Metanephros (tissue), 2 donors: ENCODE results near the gene AGPAT1. TPM values are rescaled to one million over a fixed set of nuclear protein-coding genes. Genes with fewer than 3 reads are reported as not detected.

Source experiments
- small RNA-seq: library from RNA; depleted of rRNA; stranded (forward); fragments of <200 nt; gene quantifications from one replicate; pipeline ENCODE3, GENCODE V24; 2014; ENCODE audit warnings: low replicate concordance
- total RNA-seq: library from RNA; depleted of rRNA; stranded (reverse); fragments of >200 nt; gene quantifications from one replicate; pipeline ENCODE4 v1.2.3, GENCODE V29; 2014

AGPAT1 gene
- total RNA-seq: 29.7 TPM

DNA sequence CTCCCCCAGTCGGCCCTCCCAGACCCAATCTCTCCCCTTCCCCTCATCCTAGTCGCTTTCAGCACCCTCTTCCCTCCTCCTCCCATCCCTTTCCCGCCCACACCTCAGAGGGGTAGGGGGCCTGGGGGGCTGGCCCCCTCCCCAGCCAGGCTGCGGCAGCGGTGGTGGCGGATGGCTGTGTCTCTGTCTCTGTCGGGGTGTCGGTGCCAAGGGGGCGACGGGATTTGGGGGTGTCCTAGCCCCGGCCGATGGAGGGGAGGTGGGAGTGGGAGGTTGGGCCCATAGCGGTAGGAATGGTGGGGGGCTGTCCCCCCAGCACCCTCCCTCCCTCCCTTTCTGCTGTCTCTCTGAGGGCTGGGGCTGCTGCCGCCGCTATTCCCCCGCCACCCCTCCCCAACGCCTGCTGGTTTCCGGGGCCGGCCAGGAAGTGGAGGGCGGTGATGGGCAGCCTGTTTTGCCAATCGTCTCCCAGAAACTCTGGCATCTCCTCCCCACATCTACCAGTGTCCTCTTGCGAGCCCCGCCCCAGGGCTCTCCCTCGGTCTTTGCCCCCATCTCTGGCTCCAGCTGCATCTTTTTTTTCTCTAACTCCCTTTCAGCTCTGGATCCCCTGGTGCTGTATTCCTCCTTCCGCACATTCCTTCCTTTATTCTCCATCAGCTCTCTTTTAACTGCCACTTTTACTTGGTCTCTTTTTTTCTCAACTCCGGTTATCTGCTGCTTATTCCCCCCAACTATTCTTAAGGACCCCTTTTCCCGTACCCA, at the start of gene AGPAT1:
Gene AGPAT1, minus strand, starts transcription at position 374 of the 765 bp plus-strand sequence. CDS start 4,588 bp downstream, outside the sequence.

DNA sequence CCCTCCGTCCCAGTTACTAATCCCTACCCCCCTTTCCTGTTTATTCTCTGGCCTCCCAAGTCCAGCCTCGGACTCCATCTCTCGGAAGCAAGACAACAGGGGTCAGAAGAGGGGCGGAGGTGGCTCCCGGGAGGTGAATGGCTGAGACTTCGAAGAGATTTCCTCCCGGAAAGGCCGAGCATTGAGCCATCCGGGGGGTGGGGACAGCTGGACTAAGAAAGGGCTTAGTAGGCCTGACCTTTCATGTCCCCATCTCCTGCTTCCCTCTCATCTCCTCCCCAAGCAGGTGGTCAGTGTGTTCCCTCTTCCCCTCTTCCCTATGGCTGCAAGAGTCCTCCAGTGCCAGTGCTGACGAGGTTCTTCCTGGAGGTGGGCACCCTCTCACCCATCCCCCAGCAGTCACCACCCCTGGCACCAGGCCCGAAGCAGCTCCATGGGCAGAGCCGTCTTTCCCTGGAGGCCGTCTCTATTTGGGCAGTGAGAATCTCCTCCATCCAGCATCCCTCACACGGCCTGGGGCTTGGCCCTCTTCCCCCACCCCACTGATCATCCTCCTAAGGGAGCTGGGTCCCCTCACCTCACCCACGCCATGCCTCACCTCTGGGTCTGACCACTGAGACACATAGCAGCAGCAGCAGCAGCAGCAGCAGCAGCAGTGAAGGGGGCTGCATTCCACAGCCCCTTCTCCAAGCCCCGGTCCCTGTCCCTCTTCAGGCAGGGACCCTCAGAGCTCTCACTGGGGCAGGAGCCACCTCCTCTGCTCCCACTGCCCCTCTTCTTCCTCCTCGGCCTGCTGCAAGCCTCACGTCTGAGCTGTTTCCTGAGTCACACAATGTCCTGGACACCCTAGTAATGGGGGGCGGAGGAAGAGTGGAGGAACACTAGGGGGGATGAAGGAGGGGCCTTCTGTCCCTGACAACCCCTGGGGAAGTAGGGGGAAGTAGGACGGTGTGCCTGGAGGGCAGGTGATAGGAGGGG, 47.7 kb upstream of the AGPAT1 start, which contains the start of gene NOTCH4:
Gene NOTCH4, minus strand, starts transcription at position 810 of the 978 bp plus-strand sequence. Its CDS starts 139 bp downstream, at position 671.

GRCh38 chr6:32192608-32193039, 16.7 kb upstream of the AGPAT1 start, which contains the start of gene GPSM3:
Gene GPSM3 (minus strand): TSS chr6:32192643. CDS start chr6:32192513, 130 bp downstream.

GRCh38 chr6:32190054-32190851, 14.4 kb upstream of the AGPAT1 start, which contains the start of gene PBX2:
Gene PBX2 (minus strand): TSS chr6:32190202. CDS start chr6:32189915, 287 bp downstream.

DNA sequence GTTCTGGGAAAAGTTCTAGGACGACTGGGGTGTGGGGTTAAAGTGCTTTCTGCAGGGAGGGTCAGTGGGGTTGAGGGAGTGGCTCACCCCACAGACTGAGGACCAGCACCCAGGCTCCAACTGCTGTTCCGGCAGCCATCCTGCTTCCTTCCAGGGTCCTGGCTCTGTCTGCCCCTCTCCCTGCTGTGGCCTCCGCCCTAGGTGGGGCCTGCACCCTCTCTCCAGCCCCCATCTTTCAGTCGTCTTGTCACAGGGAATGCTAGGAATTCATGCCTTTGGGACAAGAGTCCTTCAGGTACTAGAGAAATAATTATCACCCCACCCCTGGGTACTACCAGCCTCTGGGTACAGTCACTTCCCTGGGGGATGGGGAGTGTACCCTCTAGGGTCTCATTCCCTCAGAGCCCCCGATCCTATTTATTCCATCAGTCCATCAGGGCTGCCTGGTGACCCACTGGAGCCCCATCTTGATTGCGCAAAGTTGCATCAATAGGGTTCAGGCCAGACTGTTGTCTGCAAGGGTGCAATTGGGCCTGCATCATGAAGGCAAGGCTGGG, 8.3 kb upstream of the AGPAT1 start, which contains the start of gene AGER:
Gene AGER, minus strand, starts transcription at position 170 of the 557 bp plus-strand sequence. Its CDS starts 31 bp downstream, at position 139.

GRCh38 chr6:32177788-32178546, 2.1 kb upstream of the AGPAT1 start, which contains the start of gene RNF5:
Gene RNF5 (plus strand): TSS chr6:32178405. CDS start chr6:32178512, 107 bp downstream.

DNA sequence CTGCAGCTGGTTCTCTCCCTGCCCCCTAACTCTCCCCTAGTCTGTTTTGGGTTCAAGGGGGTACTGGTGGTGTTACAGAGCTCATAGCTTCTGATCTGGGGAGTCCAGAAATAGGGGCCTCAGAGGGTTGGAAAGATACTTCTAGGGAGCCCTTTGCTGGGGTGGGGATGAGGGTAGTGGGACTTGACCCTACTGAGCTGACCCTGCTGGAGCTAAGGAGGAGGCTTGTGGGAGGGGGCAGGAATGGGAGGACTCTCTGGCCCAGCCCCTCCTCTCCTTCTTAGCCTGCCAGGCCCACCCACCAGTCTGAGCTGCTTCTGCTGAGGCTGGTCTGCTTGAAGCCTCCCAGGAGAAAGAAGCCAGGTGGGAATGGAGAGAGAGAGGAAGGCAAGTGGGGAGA, 11.6 kb downstream of the AGPAT1 start, which contains the start of gene EGFL8:
Gene EGFL8, plus strand, starts transcription at position 301 of the 400 bp plus-strand sequence. CDS start 1,571 bp downstream, outside the sequence.

DNA sequence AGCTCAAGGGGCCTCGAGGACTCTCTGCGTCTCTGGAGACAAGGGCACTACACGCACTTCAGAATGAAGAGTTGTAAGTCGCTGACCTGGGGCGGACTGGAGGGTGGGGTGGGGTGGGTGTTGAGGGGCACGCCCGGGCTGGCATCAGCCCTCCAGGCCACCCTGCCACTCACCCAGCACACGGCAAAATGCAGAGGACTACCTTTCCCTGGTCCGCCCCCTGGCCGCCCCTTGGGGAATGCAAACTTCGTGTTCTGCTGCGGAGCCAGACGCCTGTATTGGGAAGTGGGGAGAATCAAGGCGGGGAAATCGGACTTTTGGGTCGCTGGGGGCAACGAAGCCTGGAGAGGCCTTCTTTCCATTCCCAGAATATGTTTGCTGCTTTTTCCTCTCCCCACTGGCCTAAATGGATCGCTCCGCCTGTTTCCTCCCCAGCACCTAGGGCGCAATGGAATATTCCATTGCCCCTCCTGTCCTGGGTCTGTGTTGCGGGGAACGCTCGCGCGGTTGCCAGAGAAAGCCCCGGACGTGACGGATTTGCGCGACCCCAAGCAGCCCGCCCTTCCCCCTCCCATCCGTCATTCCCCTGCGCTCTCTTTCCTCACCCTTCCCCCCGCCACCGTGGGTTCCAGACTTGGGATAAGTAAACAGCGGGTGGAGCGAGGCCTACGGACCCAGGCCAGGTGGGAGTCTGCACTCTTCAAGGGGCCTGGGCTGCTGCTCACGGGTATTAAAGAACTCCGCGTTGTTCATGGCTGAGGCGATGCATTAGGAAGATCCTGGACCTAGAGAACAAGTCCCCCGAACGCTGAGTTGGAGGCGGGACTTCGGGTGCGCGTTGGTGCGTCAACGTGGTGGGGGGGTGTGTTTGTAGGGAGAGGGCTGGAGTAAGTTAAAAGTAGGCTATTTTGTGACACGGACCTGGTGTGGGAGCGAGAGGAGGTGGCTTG, 22.0 kb downstream of the AGPAT1 start, which contains the start of gene PPT2:
Gene PPT2, plus strand, starts transcription at position 578 of the 950 bp plus-strand sequence. CDS start 454 bp downstream, outside the sequence.

GRCh38 chr6:32151863-32152768, 23.8 kb downstream of the AGPAT1 start, which contains the start of gene PRRT1:
Gene PRRT1 (minus strand): TSS chr6:32151939. CDS start chr6:32151827, 112 bp downstream.

DNA sequence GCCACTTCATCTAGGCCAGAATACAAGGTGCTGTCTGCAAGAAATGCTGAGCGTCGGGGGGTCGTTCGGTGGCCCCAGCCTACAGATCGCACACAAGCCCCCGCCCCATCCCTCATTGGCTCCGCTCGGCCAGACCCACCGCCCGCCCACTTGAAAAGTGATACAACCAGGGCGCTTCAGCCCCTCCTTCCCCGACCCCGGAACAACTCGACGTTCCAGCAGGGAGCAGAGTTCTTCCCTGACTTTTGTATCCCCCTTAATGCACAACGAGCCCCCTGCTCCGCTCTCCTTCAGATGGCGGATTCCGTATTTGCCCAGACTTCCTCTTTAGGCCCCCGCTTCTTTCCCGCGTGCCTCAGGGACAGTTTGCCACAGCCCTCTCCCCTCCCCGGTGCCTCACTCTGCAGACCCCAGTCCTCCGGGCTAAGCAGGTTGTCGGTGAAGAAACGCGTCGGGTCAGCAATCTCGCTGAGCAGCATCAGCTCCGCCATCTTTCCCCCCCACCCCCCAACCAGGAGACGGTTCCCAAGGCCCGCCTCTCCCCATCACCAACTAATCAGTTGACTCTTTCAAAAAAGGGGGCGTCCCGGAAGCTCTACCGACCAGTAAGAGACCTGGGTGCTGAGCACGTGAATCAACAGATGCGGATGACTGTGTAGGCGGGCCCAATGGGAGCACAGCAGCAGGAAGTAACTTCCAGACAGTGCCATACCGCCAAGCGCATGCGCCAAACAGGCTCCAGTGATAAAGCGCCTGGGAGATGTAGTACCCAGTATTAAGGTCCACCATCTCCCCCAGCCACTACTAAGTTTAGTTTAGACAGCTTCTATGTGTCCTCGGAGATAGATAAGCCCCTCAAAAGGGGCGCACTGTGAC, 47.9 kb downstream of the AGPAT1 start, which contains the start of gene ATF6B:
Gene ATF6B, minus strand, starts transcription at position 530 of the 876 bp plus-strand sequence. Its CDS starts 39 bp downstream, at position 491.

Small RNA genes within 50 kb of the gene (small RNA-seq; reads per million reads assigned to genes)
- gene AL662884.1 (not detected), gene MIR6833 (not detected)

Other genes starting within 250 kb of the AGPAT1 start
- 7.1 TPM for gene C2, start 248.4 kb downstream of the AGPAT1 start, total RNA-seq
- gene CFB, start 230.0 kb downstream of the AGPAT1 start, total RNA-seq: 9.9 TPM
- 50.0 TPM for gene NELFE, start 217.1 kb downstream of the AGPAT1 start, total RNA-seq
- 53.5 TPM for gene SKIC2, start 216.9 kb downstream of the AGPAT1 start, total RNA-seq
- 20.1 TPM for gene DXO, start 203.9 kb downstream of the AGPAT1 start, total RNA-seq
- gene C4A, start 194.0 kb downstream of the AGPAT1 start, total RNA-seq: 48.4 TPM
- 45.4 TPM for gene C4B, start 161.3 kb downstream of the AGPAT1 start, total RNA-seq
- gene CYP21A2, start 137.7 kb downstream of the AGPAT1 start, total RNA-seq: 0.64 TPM
- gene TNXB, start 66.7 kb downstream of the AGPAT1 start, total RNA-seq: 52.8 TPM
- gene ATF6B, start 47.8 kb downstream of the AGPAT1 start, total RNA-seq: 49.8 TPM
- gene FKBPL, start 45.8 kb downstream of the AGPAT1 start, total RNA-seq: 4.4 TPM
- gene PRRT1, start 24.1 kb downstream of the AGPAT1 start, total RNA-seq: 1.9 TPM
- 39.3 TPM for gene PPT2, start 21.9 kb downstream of the AGPAT1 start, total RNA-seq
- gene EGFL8, start 11.5 kb downstream of the AGPAT1 start, total RNA-seq: 14.0 TPM
- 65.9 TPM for gene RNF5, start 2.3 kb upstream of the AGPAT1 start, total RNA-seq
- gene AGER, start 8.2 kb upstream of the AGPAT1 start, total RNA-seq: 6.0 TPM
- 86.2 TPM for gene PBX2, start 14.1 kb upstream of the AGPAT1 start, total RNA-seq
- 7.8 TPM for gene GPSM3, start 16.6 kb upstream of the AGPAT1 start, total RNA-seq
- 22.2 TPM for gene NOTCH4, start 48.0 kb upstream of the AGPAT1 start, total RNA-seq
- not detected for gene TSBP1, start 195.8 kb upstream of the AGPAT1 start, total RNA-seq
- not detected for gene BTNL2, start 231.1 kb upstream of the AGPAT1 start, total RNA-seq